ENCODE measurements around the gene JCHAIN. TPM values are rescaled to one million over a fixed set of nuclear protein-coding genes. Genes with fewer than 3 reads are reported as not detected.
A peak's percentile ranks its signal among the peaks of the same experiment; 100 is the strongest.

Gene JCHAIN
- total RNA-seq, 1 experiment from 2014 or later: not detected

DNA sequence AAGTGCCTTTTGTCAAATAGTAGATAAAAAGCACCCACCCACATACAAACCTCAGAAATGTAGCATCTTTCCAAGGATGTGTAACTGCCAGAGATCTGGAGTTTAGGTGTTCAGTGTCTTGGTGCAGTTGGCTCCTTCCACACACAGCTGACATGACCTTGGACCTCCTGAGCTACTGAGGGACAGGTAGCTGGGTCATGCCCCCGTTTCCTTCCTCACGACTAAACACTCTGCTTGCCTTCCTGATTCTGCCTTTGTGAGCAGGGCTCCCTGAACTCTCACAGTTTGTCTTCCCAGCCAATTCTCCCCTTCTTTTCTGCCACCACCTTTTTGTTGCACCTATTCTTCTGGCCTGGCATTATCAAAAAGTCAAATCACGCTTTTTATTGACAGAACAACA lies 45.3 kb upstream of the JCHAIN start:
- ChIA-PET CTCF (interaction anchor here (1.1 kb wide), 1 partner anchor 10 kb away, joined by 3 read pairs; the partner anchor contains the start of gene RUFY3), POLR2A (interaction anchor here (1.3 to 3.2 kb wide), 4 partner anchors 8 to 23 kb away, joined by 5 to 14 read pairs (median 8); partner anchors contain the start of gene RUFY3)
- no peak overlapping the region for H3K27ac Mint-ChIP-seq (ENCODE audit: low read depth, unreplicated experiment)
- H3K9me3 Mint-ChIP-seq (ENCODE audit: unreplicated experiment): no peaks in the 10 kb centered on the region
- H3K4me1 Mint-ChIP-seq (ENCODE audit: insufficient read depth, unreplicated experiment): peaks cover 38% of the 10 kb centered on the region
- TF ChIP-seq, protein P1, sequence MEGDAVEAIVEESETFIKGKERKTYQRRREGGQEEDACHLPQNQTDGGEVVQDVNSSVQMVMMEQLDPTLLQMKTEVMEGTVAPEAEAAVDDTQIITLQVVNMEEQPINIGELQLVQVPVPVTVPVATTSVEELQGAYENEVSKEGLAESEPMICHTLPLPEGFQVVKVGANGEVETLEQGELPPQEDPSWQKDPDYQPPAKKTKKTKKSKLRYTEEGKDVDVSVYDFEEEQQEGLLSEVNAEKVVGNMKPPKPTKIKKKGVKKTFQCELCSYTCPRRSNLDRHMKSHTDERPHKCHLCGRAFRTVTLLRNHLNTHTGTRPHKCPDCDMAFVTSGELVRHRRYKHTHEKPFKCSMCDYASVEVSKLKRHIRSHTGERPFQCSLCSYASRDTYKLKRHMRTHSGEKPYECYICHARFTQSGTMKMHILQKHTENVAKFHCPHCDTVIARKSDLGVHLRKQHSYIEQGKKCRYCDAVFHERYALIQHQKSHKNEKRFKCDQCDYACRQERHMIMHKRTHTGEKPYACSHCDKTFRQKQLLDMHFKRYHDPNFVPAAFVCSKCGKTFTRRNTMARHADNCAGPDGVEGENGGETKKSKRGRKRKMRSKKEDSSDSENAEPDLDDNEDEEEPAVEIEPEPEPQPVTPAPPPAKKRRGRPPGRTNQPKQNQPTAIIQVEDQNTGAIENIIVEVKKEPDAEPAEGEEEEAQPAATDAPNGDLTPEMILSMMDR (IDR thresholded peaks at IDR 0.05; ENCODE audit: unreplicated experiment): no peak
- intact Hi-C loops (cut with micrococcal nuclease): no loop called here
- no TSS peak for BruUV-seq (replicated peaks)
- H3K36me3 Mint-ChIP-seq (ENCODE audit: insufficient read depth, unreplicated experiment): peaks cover 6% of the 10 kb centered on the region
- no peak for DNase-seq (ENCODE audit: unreplicated experiment)
- H3K27me3 Mint-ChIP-seq (ENCODE audit: insufficient read depth, unreplicated experiment): no peaks in the 10 kb centered on the region
- H3K4me3 Mint-ChIP-seq (ENCODE audit: unreplicated experiment): no peak overlapping the region

DNA sequence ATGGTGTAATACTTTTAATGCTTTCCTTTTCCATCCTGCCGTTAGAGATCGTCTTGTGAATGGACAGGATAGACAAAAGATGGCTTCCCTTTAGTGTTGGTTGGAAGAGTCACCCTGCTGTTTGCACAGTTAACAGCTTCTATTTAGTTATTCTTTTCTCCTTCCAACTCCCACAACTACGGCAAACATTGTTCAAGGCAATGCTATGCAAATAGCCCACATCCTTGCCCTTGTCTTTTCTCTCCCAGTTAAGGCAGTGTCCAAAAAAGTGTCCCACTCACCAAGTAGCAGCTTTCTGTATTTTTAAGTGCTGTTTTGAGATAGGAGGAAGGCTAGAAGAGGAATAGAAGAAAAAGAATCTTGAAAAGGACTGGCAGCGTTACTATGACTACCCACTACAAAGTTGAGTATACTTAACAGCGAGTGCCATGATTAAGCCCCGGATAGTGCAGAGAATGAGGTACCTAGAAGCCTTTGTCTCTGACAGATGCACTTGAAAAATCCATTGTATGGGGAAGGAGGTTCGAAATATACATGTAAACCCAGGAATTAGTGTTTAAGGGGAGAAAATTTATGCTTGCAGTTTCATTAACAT lies 43.4 kb upstream of the JCHAIN start:
- Mint-ChIP-seq H3K27ac (ENCODE audit: low read depth, unreplicated experiment) (no peak overlapping the region), H3K36me3 (ENCODE audit: insufficient read depth, unreplicated experiment) (peaks cover 6% of the 10 kb centered on the region), H3K27me3 (ENCODE audit: insufficient read depth, unreplicated experiment) (no peaks in the 10 kb centered on the region), H3K4me3 (ENCODE audit: unreplicated experiment) (no peak overlapping the region), H3K9me3 (ENCODE audit: unreplicated experiment) (no peaks in the 10 kb centered on the region), H3K4me1 (ENCODE audit: insufficient read depth, unreplicated experiment) (peaks cover 35% of the 10 kb centered on the region)
- ChIA-PET CTCF (no interaction called here), POLR2A (no interaction called here)
- intact Hi-C loops (cut with micrococcal nuclease): loop anchor here (5.0 kb wide), 1 partner anchor 193 kb away; the partner anchor contains the start of gene MOB1B
- TF ChIP-seq, protein P1 (IDR thresholded peaks at IDR 0.05; ENCODE audit: unreplicated experiment): no peak
- no peak for DNase-seq (ENCODE audit: unreplicated experiment)
- no TSS peak for BruUV-seq (replicated peaks)

DNA sequence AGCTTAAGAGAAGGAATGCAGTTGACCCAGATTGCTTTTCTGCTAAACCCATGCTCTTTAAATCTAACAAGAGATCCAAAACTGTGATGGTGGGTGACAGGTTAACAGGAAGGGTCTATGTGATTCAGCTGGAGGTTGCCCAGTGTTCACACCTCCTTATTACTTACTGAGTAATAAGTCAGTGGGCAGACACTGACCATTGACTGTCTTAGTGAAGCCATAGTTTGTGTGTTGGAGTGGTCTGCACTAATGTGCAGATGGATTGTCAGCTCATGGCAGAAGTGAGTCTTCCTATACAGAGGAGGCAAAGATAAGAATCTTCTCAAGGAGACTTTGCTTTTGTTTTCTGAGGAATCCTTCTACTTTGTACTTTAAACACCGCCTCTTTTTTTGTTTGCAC lies 40.2 kb upstream of the JCHAIN start:
- Mint-ChIP-seq H3K27me3 (ENCODE audit: insufficient read depth, unreplicated experiment) (no peaks in the 10 kb centered on the region), H3K27ac (ENCODE audit: low read depth, unreplicated experiment) (peak overlapping the region; percentile 89), H3K9me3 (ENCODE audit: unreplicated experiment) (no peaks in the 10 kb centered on the region), H3K36me3 (ENCODE audit: insufficient read depth, unreplicated experiment) (no peaks in the 10 kb centered on the region), H3K4me1 (ENCODE audit: insufficient read depth, unreplicated experiment) (peaks cover 13% of the 10 kb centered on the region), H3K4me3 (ENCODE audit: unreplicated experiment) (peak overlapping the region; percentile 93)
- TF ChIP-seq, protein P1 (IDR thresholded peaks at IDR 0.05; ENCODE audit: unreplicated experiment): no peak
- intact Hi-C loops (cut with micrococcal nuclease): loop anchor here (5.0 kb wide), 1 partner anchor 196 kb away; the partner anchor contains the start of gene MOB1B
- ChIA-PET POLR2A (interaction anchor here (0.6 to 9.4 kb wide), 14 partner anchors 8 to 479 kb away, joined by 3 to 278 read pairs (median 6); partner anchors contain the start of genes GRSF1, MOB1B, RUFY3 and UTP3), CTCF (interaction anchor here (0.6 to 4.5 kb wide), 10 partner anchors 18 to 104 kb away, joined by 3 to 49 read pairs (median 5); partner anchors contain the start of gene UTP3)
- no TSS peak for BruUV-seq (replicated peaks)
- no peak for DNase-seq (ENCODE audit: unreplicated experiment)

- POLR2A ChIA-PET: interaction anchor here (0.6 to 9.4 kb wide), 15 partner anchors 9 to 479 kb away, joined by 3 to 278 read pairs (median 5); partner anchors contain the start of genes GRSF1, MOB1B, RUFY3 and UTP3
- H3K4me1 Mint-ChIP-seq (ENCODE audit: insufficient read depth, unreplicated experiment): peaks cover 12% of the 10 kb centered on the region
- BruUV-seq (replicated peaks): TSS peak; percentile 45
These were observed 39.7 kb upstream of the JCHAIN start for GRCh38 chr4:70706044-70706461.

More at GRCh38 chr4:70706044-70706461, 39.7 kb upstream of the JCHAIN start:
- peak; percentile 41 for DNase-seq (ENCODE audit: unreplicated experiment)
- H3K4me3 Mint-ChIP-seq (ENCODE audit: unreplicated experiment): peak overlapping the region; percentile 93
- CTCF ChIA-PET: interaction anchor here (0.6 to 4.5 kb wide), 11 partner anchors 17 to 103 kb away, joined by 3 to 49 read pairs (median 4); partner anchors contain the start of gene UTP3
- no peaks in the 10 kb centered on the region for H3K9me3 Mint-ChIP-seq (ENCODE audit: unreplicated experiment)
- no peaks in the 10 kb centered on the region for H3K27me3 Mint-ChIP-seq (ENCODE audit: insufficient read depth, unreplicated experiment)
- H3K36me3 Mint-ChIP-seq (ENCODE audit: insufficient read depth, unreplicated experiment): no peaks in the 10 kb centered on the region
- H3K27ac Mint-ChIP-seq (ENCODE audit: low read depth, unreplicated experiment): peak overlapping the region; percentile 89
- TF ChIP-seq, protein P1 (IDR thresholded peaks at IDR 0.05; ENCODE audit: unreplicated experiment): no peak
- intact Hi-C loops (cut with micrococcal nuclease): loop anchor here (5.0 kb wide), 1 partner anchor 196 kb away; the partner anchor contains the start of gene MOB1B
